Caco-2 (cell line): ENCODE measurements around the gene UCMA. TPM values are rescaled to one million over a fixed set of nuclear protein-coding genes. Genes with fewer than 3 reads are reported as not detected.
A peak's percentile ranks its signal among the peaks of the same experiment; 100 is the strongest.
"Not testable (repeated sequence)": the region's sequence is repeated elsewhere in the genome, so short reads cannot be mapped to it uniquely, and the experiment has no call there.

ENCODE experiments used
- BruUV-seq: library from RNA; stranded (reverse); fragments of 400-500 nt; replicated peaks from 2 replicates; lab custom pipeline; 2021; lab: Mats Ljungman, UMichigan
- CTCF ChIA-PET: fragments of 300-600 bp; sonication (Branson Sonifier 250); formaldehyde crosslinking; loops from one replicate; lab custom pipeline; 2022; ENCODE audit warnings: antibody characterized with exemption; lab: Charles Lee
- POLR2A ChIA-PET: fragments of 300-600 bp; sonication (Branson Sonifier 250); formaldehyde crosslinking; loops from one replicate; lab custom pipeline; 2022; ENCODE audit warnings: antibody characterized with exemption; lab: Charles Lee
- DNase-seq, 2 experiments: peaks; one replicate each; pipeline versions ENCODE4 v3.0.0 to v3.0.0-alpha.2; 2020 to 2022
- H3K27me3 ChIP-seq: replicated peaks from 2 replicates; pipeline ENCODE4 v1.6.0; 2011; ENCODE audit warnings: low read length; ENCODE audit not compliant: control insufficient read depth, insufficient read depth
- H3K36me3 ChIP-seq: 2 replicates; pipeline ENCODE4 v1.5.1; 2011; ENCODE audit warnings: low read length; ENCODE audit not compliant: control insufficient read depth, insufficient read depth
- H3K4me1 ChIP-seq: fragments of 250-450 bp; sonication (Bioruptor Pico); 2 replicates; pipeline ENCODE4 v1.5.1; 2020; ENCODE audit warnings: mild to moderate bottlenecking
- H3K4me3 ChIP-seq: 2 replicates; pipeline ENCODE4 v1.5.1; 2011; ENCODE audit warnings: low read depth, mild to moderate bottlenecking, control low read depth, low read length
- H3K9me3 ChIP-seq: fragments of 250-450 bp; sonication (Bioruptor Pico); 2 replicates; pipeline ENCODE4 v1.5.1; 2020; ENCODE audit warnings: mild to moderate bottlenecking, moderate library complexity
- H3K27ac Mint-ChIP-seq: one replicate; pipeline ENCODE4 v1.8.0; 2022; ENCODE audit warnings: mixed read lengths; ENCODE audit not compliant: unreplicated experiment
- H3K27me3 Mint-ChIP-seq: one replicate; pipeline ENCODE4 v1.8.0; 2022; ENCODE audit warnings: mixed read lengths; ENCODE audit not compliant: insufficient read depth, unreplicated experiment
- H3K36me3 Mint-ChIP-seq: one replicate; pipeline ENCODE4 v1.8.0; 2022; ENCODE audit warnings: mild to moderate bottlenecking, mixed read lengths; ENCODE audit not compliant: insufficient read depth, unreplicated experiment
- H3K4me1 Mint-ChIP-seq: one replicate; pipeline ENCODE4 v1.8.0; 2022; ENCODE audit warnings: low read depth, mixed read lengths; ENCODE audit not compliant: unreplicated experiment
- H3K4me3 Mint-ChIP-seq: one replicate; pipeline ENCODE4 v1.8.0; 2022; ENCODE audit warnings: mild to moderate bottlenecking, moderate library complexity, mixed read lengths; ENCODE audit not compliant: unreplicated experiment
- H3K9me3 Mint-ChIP-seq: one replicate; pipeline ENCODE4 v1.8.0; 2022; ENCODE audit warnings: mixed read lengths; ENCODE audit not compliant: unreplicated experiment
- CTCF ChIP-seq, 2 experiments: fragments of 200-600 bp in 1 of 2; IDR thresholded peaks; 1 replicate in 1 of 2; 2 replicates in 1 of 2; pipeline versions ENCODE4 v1.5.1 to v1.8.0; 2011 to 2022; ENCODE audit warnings: antibody characterized with exemption in 1 of 2, control low read depth in 1 of 2, inconsistent platforms in 1 of 2, low read depth in 1 of 2, low read length in 1 of 2, mild to moderate bottlenecking in 1 of 2, moderate library complexity in 1 of 2; ENCODE audit not compliant: insufficient read depth in 1 of 2, severe bottlenecking in 1 of 2, unreplicated experiment in 1 of 2
- intact Hi-C: fragments of 100-400 bp; cut with micrococcal nuclease; formaldehyde crosslinking; loops from one replicate; pipeline ENCODE4 v1.10.0; 2022; ENCODE audit not compliant: unreplicated experiment
- total RNA-seq: library from RNA; stranded (reverse); gene quantifications from 2 replicates; pipeline ENCODE4 v1.2.3, GENCODE V29; 2022

The UCMA gene
- total RNA-seq, 1 experiment from 2014 or later, result not detected

GRCh38 chr10:13236638-13237037, 2.5 kb upstream of the UCMA start:
- no TSS peak for BruUV-seq
- Mint-ChIP-seq H3K36me3 (peaks cover 5% of the 10 kb centered on the region), H3K9me3 (no peaks in the 10 kb centered on the region), H3K4me1 (no peaks in the 10 kb centered on the region), H3K4me3 (no peak overlapping the region), H3K27ac (no peak overlapping the region), H3K27me3 (no peaks in the 10 kb centered on the region)
- peak in 1 of 2 experiments; percentile 20 for DNase-seq
- ChIA-PET POLR2A (no interaction called here), CTCF (no interaction called here)
- Histone ChIP-seq H3K4me3 (no peak overlapping the region), H3K4me1 (no peaks in the 10 kb centered on the region), H3K27me3 (no peaks in the 10 kb centered on the region), H3K36me3 (no peaks in the 10 kb centered on the region), H3K9me3 (no peaks in the 10 kb centered on the region)
- intact Hi-C loops, result no loop called here
- TF ChIP-seq CTCF (IDR thresholded peaks at IDR 0.05; ENCODE audit: insufficient read depth in 1 of 2, low read depth in 1 of 2, low read length in 1 of 2, severe bottlenecking in 1 of 2, unreplicated experiment in 1 of 2), result no peak

- H3K36me3 Mint-ChIP-seq, H3K4me3 Mint-ChIP-seq, POLR2A ChIA-PET, BruUV-seq, H3K9me3 Mint-ChIP-seq, H3K27me3 Mint-ChIP-seq, H3K27ac Mint-ChIP-seq, H3K27me3 ChIP-seq, H3K4me1 ChIP-seq, H3K9me3 ChIP-seq, intact Hi-C loops, H3K4me1 Mint-ChIP-seq, CTCF ChIA-PET, H3K4me3 ChIP-seq, DNase-seq, H3K36me3 ChIP-seq: not testable (repeated sequence)
These were observed 562 bp upstream of the UCMA start for GRCh38 chr10:13234736-13235135.

- Histone ChIP-seq H3K27me3 (no peaks in the 10 kb centered on the region), H3K36me3 (no peaks in the 10 kb centered on the region), H3K4me1 (no peaks in the 10 kb centered on the region), H3K4me3 (no peak overlapping the region), H3K9me3 (no peaks in the 10 kb centered on the region)
- CTCF ChIA-PET, result no interaction called here
- no peaks in the 10 kb centered on the region for H3K4me1 Mint-ChIP-seq
- POLR2A ChIA-PET, result no interaction called here
- H3K9me3 Mint-ChIP-seq, result no peaks in the 10 kb centered on the region
- H3K27ac Mint-ChIP-seq, result no peak overlapping the region
- DNase-seq, result peak in 1 of 2 experiments; percentile 21
- H3K4me3 Mint-ChIP-seq, result no peak overlapping the region
- no peak for TF ChIP-seq CTCF (IDR thresholded peaks at IDR 0.05; ENCODE audit: insufficient read depth in 1 of 2, low read depth in 1 of 2, low read length in 1 of 2, severe bottlenecking in 1 of 2, unreplicated experiment in 1 of 2)
- no TSS peak for BruUV-seq
- intact Hi-C loops, result no loop called here
- H3K36me3 Mint-ChIP-seq, result peaks cover 5% of the 10 kb centered on the region
- no peaks in the 10 kb centered on the region for H3K27me3 Mint-ChIP-seq
These were observed 816 bp downstream of the UCMA start for GRCh38 chr10:13233358-13233757.

GRCh38 chr10:13231808-13232207, 2.4 kb downstream of the UCMA start:
- Histone ChIP-seq H3K4me1 (no peaks in the 10 kb centered on the region), H3K27me3 (no peaks in the 10 kb centered on the region), H3K36me3 (no peaks in the 10 kb centered on the region), H3K9me3 (no peaks in the 10 kb centered on the region), H3K4me3 (no peak overlapping the region)
- H3K9me3 Mint-ChIP-seq, result no peaks in the 10 kb centered on the region
- H3K4me1 Mint-ChIP-seq, result no peaks in the 10 kb centered on the region
- ChIA-PET POLR2A (no interaction called here), CTCF (no interaction called here)
- no peaks in the 10 kb centered on the region for H3K27me3 Mint-ChIP-seq
- peak in 1 of 2 experiments; percentile 32 for DNase-seq
- H3K27ac Mint-ChIP-seq, result no peak overlapping the region
- BruUV-seq, result no TSS peak
- TF ChIP-seq CTCF (IDR thresholded peaks at IDR 0.05; ENCODE audit: insufficient read depth in 1 of 2, low read depth in 1 of 2, low read length in 1 of 2, severe bottlenecking in 1 of 2, unreplicated experiment in 1 of 2), result no peak
- H3K36me3 Mint-ChIP-seq, result peaks cover 4% of the 10 kb centered on the region
- H3K4me3 Mint-ChIP-seq, result no peak overlapping the region
- intact Hi-C loops, result no loop called here
